Esophagus (tissue), 2 donors: ENCODE measurements around the gene MKX. TPM values are rescaled to one million over a fixed set of nuclear protein-coding genes. Genes with fewer than 3 reads are reported as not detected.
A peak's percentile ranks its signal among the peaks of the same experiment; 100 is the strongest.

Source experiments
- H3K27ac ChIP-seq, 2 donors: one replicate each; pipeline ENCODE4 v1.5.1; 2013; ENCODE audit warnings: low read depth in 2 of 2, mild to moderate bottlenecking in 2 of 2, inconsistent platforms in 1 of 2, low read length in 1 of 2, moderate library complexity in 1 of 2
- H3K27me3 ChIP-seq, 2 donors: one replicate each; pipeline ENCODE4 v1.6.1; 2013; ENCODE audit warnings: low read length in 2 of 2, control low read depth in 1 of 2, mild to moderate bottlenecking in 1 of 2; ENCODE audit not compliant: insufficient read depth in 2 of 2, control insufficient read depth in 1 of 2
- H3K36me3 ChIP-seq, 2 donors: one replicate each; pipeline ENCODE4 v1.6.1; 2013; ENCODE audit warnings: low read length in 1 of 2; ENCODE audit not compliant: control insufficient read depth in 2 of 2, insufficient read depth in 2 of 2
- H3K4me1 ChIP-seq, 2 donors: one replicate each; pipeline ENCODE4 v1.6.1; 2013; ENCODE audit warnings: low read length in 1 of 2; ENCODE audit not compliant: control insufficient read depth in 2 of 2, insufficient read depth in 2 of 2
- H3K4me3 ChIP-seq, 2 donors: one replicate each; pipeline ENCODE4 v1.5.1; 2013; ENCODE audit warnings: low read length in 2 of 2, mild to moderate bottlenecking in 2 of 2, low read depth in 1 of 2, moderate library complexity in 1 of 2
- H3K9me3 ChIP-seq, 2 donors: one replicate each; pipeline ENCODE4 v1.6.1; 2013; ENCODE audit warnings: mild to moderate bottlenecking in 2 of 2, low read depth in 1 of 2, low read length in 1 of 2, moderate library complexity in 1 of 2; ENCODE audit not compliant: control insufficient read depth in 2 of 2, insufficient read depth in 1 of 2
- WGBS, 2 donors: extraction: QIAGEN DNeasy Blood & Tissue Kit; methylation state at CpG; one replicate each; pipeline ENCODE4 v1.1.7; 2013; 5-methylcytosine and 5-hydroxymethylcytosine counted together
- polyA plus RNA-seq, 2 donors: library from polyadenylated mRNA; stranded (reverse); fragments of 200-250 nt; gene quantifications; one replicate each; pipeline ENCODE4 v1.2.3, GENCODE V29; 2013
- donor health status: healthy with polysubstance abuse.
- donor health status: Bipolar disorder and iron deficiency.

Gene MKX
- polyA plus RNA-seq = under 1 TPM; 0.39 to 0.99 TPM

- Histone ChIP-seq H3K4me1 (peaks cover 9 to 28% of the 10 kb centered on the region in 2 donors), H3K36me3 (no peaks in the 10 kb centered on the region), H3K27me3 (peaks cover 3 to 25% of the 10 kb centered on the region in 2 donors), H3K9me3 (no peaks in the 10 kb centered on the region), H3K27ac (peak within 1 kb of the TSS in 1 of 2 donors; percentile 19), H3K4me3 (peak within 1 kb of the TSS; percentile 61 to 64)
- WGBS, 2 donors = 2% methylated on average over 64 to 69 of the region's 69 CpGs
Observed at GRCh38 chr10:27745732-27746396, at the start of gene MKX. Gene MKX (minus strand): TSS chr10:27745819. CDS start chr10:27743415, 2,404 bp downstream.

GRCh38 chr10:27794157-27794556, 48.5 kb upstream of the MKX start:
- no peaks in the 10 kb centered on the region for H3K36me3 ChIP-seq
- 59 to 60% methylated on average over 1 of the region's 1 CpG for WGBS, 2 donors

GRCh38 chr10:27792216-27792615, 46.6 kb upstream of the MKX start:
- Histone ChIP-seq H3K36me3 (no peaks in the 10 kb centered on the region), H3K4me1 (no peaks in the 10 kb centered on the region), H3K9me3 (no peaks in the 10 kb centered on the region), H3K4me3 (no peak overlapping the region), H3K27me3 (no peaks in the 10 kb centered on the region), H3K27ac (no peak overlapping the region)
- WGBS, 2 donors = 69 to 74% methylated on average over 2 of the region's 2 CpGs

More at GRCh38 chr10:27794157-27794556, 48.5 kb upstream of the MKX start:
- H3K9me3 ChIP-seq = no peaks in the 10 kb centered on the region
- H3K4me3 ChIP-seq = no peak overlapping the region
- no peaks in the 10 kb centered on the region for H3K27me3 ChIP-seq
- H3K27ac ChIP-seq = no peak overlapping the region
- H3K4me1 ChIP-seq = no peaks in the 10 kb centered on the region

GRCh38 chr10:27784272-27784671, 38.7 kb upstream of the MKX start:
- H3K27me3 ChIP-seq = no peaks in the 10 kb centered on the region
- no peaks in the 10 kb centered on the region for H3K36me3 ChIP-seq
- H3K27ac ChIP-seq = no peak overlapping the region
- 69 to 93% methylated on average over 2 of the region's 2 CpGs for whole genome bisulfite sequencing, 2 donors
- H3K4me3 ChIP-seq = no peak overlapping the region
- peaks cover 2 to 6% of the 10 kb centered on the region in 2 donors for H3K9me3 ChIP-seq
- no peaks in the 10 kb centered on the region for H3K4me1 ChIP-seq

- Histone ChIP-seq H3K36me3 (no peaks in the 10 kb centered on the region), H3K9me3 (peaks cover 2 to 6% of the 10 kb centered on the region in 2 donors), H3K27ac (no peak overlapping the region), H3K4me1 (no peaks in the 10 kb centered on the region), H3K4me3 (no peak overlapping the region), H3K27me3 (no peaks in the 10 kb centered on the region)
- 26 to 33% methylated on average over 1 of the region's 1 CpG for WGBS, 2 donors
Observed at GRCh38 chr10:27783660-27784059, 38.0 kb upstream of the MKX start.

- Histone ChIP-seq H3K4me1 (no peaks in the 10 kb centered on the region), H3K9me3 (peaks cover 2 to 6% of the 10 kb centered on the region in 2 donors), H3K27ac (no peak overlapping the region), H3K27me3 (no peaks in the 10 kb centered on the region), H3K4me3 (no peak overlapping the region), H3K36me3 (no peaks in the 10 kb centered on the region)
- 59 to 61% methylated on average over 9 of the region's 9 CpGs for WGBS, 2 donors
Observed at GRCh38 chr10:27779462-27780015, 33.9 kb upstream of the MKX start.

- Histone ChIP-seq H3K4me3 (no peak overlapping the region), H3K9me3 (no peaks in the 10 kb centered on the region), H3K4me1 (no peaks in the 10 kb centered on the region), H3K36me3 (no peaks in the 10 kb centered on the region), H3K27me3 (no peaks in the 10 kb centered on the region), H3K27ac (no peak overlapping the region)
- WGBS, 2 donors = 42 to 44% methylated on average over 2 of the region's 2 CpGs
Observed at GRCh38 chr10:27774831-27775230, 29.2 kb upstream of the MKX start.

GRCh38 chr10:27771231-27771630, 25.6 kb upstream of the MKX start:
- WGBS, 2 donors = 57 to 61% methylated on average over 4 of the region's 4 CpGs
- no peak overlapping the region for H3K27ac ChIP-seq
- no peaks in the 10 kb centered on the region for H3K27me3 ChIP-seq
- H3K4me1 ChIP-seq = no peaks in the 10 kb centered on the region
- H3K4me3 ChIP-seq = no peak overlapping the region
- no peaks in the 10 kb centered on the region for H3K36me3 ChIP-seq
- no peaks in the 10 kb centered on the region for H3K9me3 ChIP-seq

- Histone ChIP-seq H3K9me3 (no peaks in the 10 kb centered on the region), H3K36me3 (no peaks in the 10 kb centered on the region), H3K4me3 (no peak overlapping the region), H3K27me3 (no peaks in the 10 kb centered on the region), H3K4me1 (no peaks in the 10 kb centered on the region), H3K27ac (no peak overlapping the region)
- WGBS, 2 donors = 87 to 91% methylated on average over 2 of the region's 2 CpGs
Observed at GRCh38 chr10:27770181-27770580, 24.6 kb upstream of the MKX start.

GRCh38 chr10:27760867-27761266, 15.2 kb upstream of the MKX start:
- Histone ChIP-seq H3K9me3 (no peaks in the 10 kb centered on the region), H3K27me3 (no peaks in the 10 kb centered on the region), H3K4me3 (no peak overlapping the region), H3K4me1 (no peaks in the 10 kb centered on the region), H3K27ac (no peak overlapping the region), H3K36me3 (no peaks in the 10 kb centered on the region)
- 89 to 94% methylated on average over 5 of the region's 5 CpGs for WGBS, 2 donors
